Measurements from ENCODE around the gene CEP72.

The CEP72 gene

GRCh38 chr5:659496-660263 lies 47.5 kb downstream of the CEP72 start:
- DNase-seq (ENCODE audit: low spot score) = no peak

- no peak for DNase-seq (ENCODE audit: low spot score)
Measured at GRCh38 chr5:660491-661030, 48.4 kb downstream of the CEP72 start.

GRCh38 chr5:661891-662750 lies 50.0 kb downstream of the CEP72 start:
- DNase-seq (ENCODE audit: low spot score) = no peak

- no peak for DNase-seq (ENCODE audit: low spot score)
Measured at GRCh38 chr5:662751-663435, 50.8 kb downstream of the CEP72 start.

GRCh38 chr5:663436-664342 lies 51.5 kb downstream of the CEP72 start:
- no peak for DNase-seq (ENCODE audit: low spot score)

GRCh38 chr5:664343-664993 lies 52.3 kb downstream of the CEP72 start:
- no peak for DNase-seq (ENCODE audit: low spot score)

- no peak for DNase-seq (ENCODE audit: low spot score)
Measured at GRCh38 chr5:664994-665360, 52.8 kb downstream of the CEP72 start.

GRCh38 chr5:665541-665955 lies 53.4 kb downstream of the CEP72 start:
- DNase-seq (ENCODE audit: low spot score) = no peak

GRCh38 chr5:665956-666711 lies 54.0 kb downstream of the CEP72 start:
- DNase-seq (ENCODE audit: low spot score) = no peak

- DNase-seq (ENCODE audit: low spot score) = no peak
Measured at GRCh38 chr5:666816-667498, 54.8 kb downstream of the CEP72 start.

- DNase-seq (ENCODE audit: low spot score) = no peak
Measured at GRCh38 chr5:668283-668995, 56.3 kb downstream of the CEP72 start.

GRCh38 chr5:669111-669841 lies 57.1 kb downstream of the CEP72 start:
- no peak for DNase-seq (ENCODE audit: low spot score)

GRCh38 chr5:669842-670395 lies 57.8 kb downstream of the CEP72 start:
- DNase-seq (ENCODE audit: low spot score) = no peak

- no peak for DNase-seq (ENCODE audit: low spot score)
Measured at GRCh38 chr5:670396-671270, 58.5 kb downstream of the CEP72 start.

- peak; percentile 70 for DNase-seq (ENCODE audit: low spot score)
Measured at GRCh38 chr5:671459-672328, 59.6 kb downstream of the CEP72 start.
